Esophagus squamous epithelium (tissue), 5 donors: ENCODE measurements around the gene TF. TPM values are rescaled to one million over a fixed set of nuclear protein-coding genes. Genes with fewer than 3 reads are reported as not detected.
"Not testable (repeated sequence)": the region's sequence is repeated elsewhere in the genome, so short reads cannot be mapped to it uniquely, and the experiment has no call there.

ENCODE experiments used
- DNase-seq: peaks from one replicate; lab custom pipeline; 2025; lab: John Stamatoyannopoulos, UW
- H3K27ac ChIP-seq, 4 donors: fragments of 200-600 bp; sonication (generic); one replicate each; pipeline ENCODE4 v1.5.1; 2016 to 2019; ENCODE audit warnings: mild to moderate bottlenecking in 1 of 4
- H3K27me3 ChIP-seq, 4 donors: fragments of 200-600 bp; sonication (generic); 1 replicate in 3 of 4; 2 replicates in 1 of 4; pipeline versions ENCODE4 v1.5.1 to v1.6.0; 2017 to 2021; ENCODE audit warnings: antibody characterized with exemption in 1 of 4
- H3K36me3 ChIP-seq, 3 donors: fragments of 200-600 bp; sonication (generic); one replicate each; pipeline ENCODE4 v1.5.1; 2016 to 2019
- H3K4me1 ChIP-seq, 3 donors: fragments of 200-600 bp; sonication (generic); one replicate each; pipeline ENCODE4 v1.5.1; 2017 to 2019
- H3K4me3 ChIP-seq, 4 donors: fragments of 200-600 bp; sonication (generic); 1 replicate in 3 of 4; 2 replicates in 1 of 4; pipeline ENCODE4 v1.5.1; 2016 to 2019; ENCODE audit warnings: mild to moderate bottlenecking in 2 of 4, moderate library complexity in 1 of 4
- H3K9me3 ChIP-seq, 3 donors: fragments of 200-600 bp; sonication (generic); one replicate each; pipeline ENCODE4 v1.5.1; 2016 to 2019
- CTCF ChIP-seq, 6 experiments: fragments of 450-650 bp in 4 of 6; fragments of 200-600 bp in 2 of 6; sonication (generic) in 2 of 6; IDR thresholded peaks; one replicate each; pipeline ENCODE4 v1.5.1; 2016 to 2019; ENCODE audit warnings: antibody characterized with exemption in 6 of 6, mild to moderate bottlenecking in 4 of 6, moderate library complexity in 4 of 6
- POLR2A ChIP-seq, 4 donors: fragments of 450-650 bp; IDR thresholded peaks; one replicate each; pipeline ENCODE4 v1.6.1; 2017; ENCODE audit warnings: antibody characterized with exemption in 4 of 4, mild to moderate bottlenecking in 4 of 4, moderate library complexity in 3 of 4
- WGBS, 2 donors: methylation state at CpG; one replicate each; pipeline ENCODE4 v1.1.5; 2018; 5-methylcytosine and 5-hydroxymethylcytosine counted together
- intact Hi-C: fragments of 100-400 bp; cut with DNase I; formaldehyde crosslinking; loops from one replicate; pipeline ENCODE4 v1.15.0; 2022
- total RNA-seq, 4 donors: library from RNA; depleted of rRNA; stranded (reverse); fragments of >200 nt; gene quantifications; one replicate each; pipeline ENCODE4 v1.1.0, GENCODE V29; 2016
- donor health status: DM: yes; HTN: yes; CAD: no.

The TF gene
- total RNA-seq, 4 donors from 2014 or later = 0.53 to 17.9 (median 9.4) TPM

- H3K4me1 ChIP-seq = peaks cover 0 to 6% (median 0%) of the 10 kb centered on the region in 3 donors
- 77 to 83% methylated on average over 4 to 5 of the region's 5 CpGs for WGBS, 2 donors
- H3K36me3 ChIP-seq = no peaks in the 10 kb centered on the region
- H3K9me3 ChIP-seq = no peaks in the 10 kb centered on the region
- no peak for DNase-seq
- no peak overlapping the region for H3K27ac ChIP-seq
- no peak for TF ChIP-seq POLR2A (IDR thresholded peaks at IDR 0.05)
- no peak for TF ChIP-seq CTCF (IDR thresholded peaks at IDR 0.05)
- H3K4me3 ChIP-seq = no peak overlapping the region
- intact Hi-C loops = no loop called here
- no peaks in the 10 kb centered on the region for H3K27me3 ChIP-seq
Observed at GRCh38 chr3:133712017-133712416, 34.2 kb upstream of the TF start.

GRCh38 chr3:133713347-133713746 is 32.8 kb upstream of the TF start:
- intact Hi-C loops = no loop called here
- TF ChIP-seq CTCF (IDR thresholded peaks at IDR 0.05) = no peak
- TF ChIP-seq POLR2A (IDR thresholded peaks at IDR 0.05) = no peak
- peaks cover 0 to 6% (median 0%) of the 10 kb centered on the region in 3 donors for H3K4me1 ChIP-seq
- no peak overlapping the region for H3K27ac ChIP-seq
- H3K27me3 ChIP-seq = no peaks in the 10 kb centered on the region
- H3K9me3 ChIP-seq = no peaks in the 10 kb centered on the region
- H3K4me3 ChIP-seq = no peak overlapping the region
- no peak for DNase-seq
- WGBS, 2 donors = 67 to 79% methylated on average over 5 of the region's 5 CpGs
- no peaks in the 10 kb centered on the region for H3K36me3 ChIP-seq

GRCh38 chr3:133717424-133717823 is 28.8 kb upstream of the TF start:
- WGBS, 2 donors = 54 to 61% methylated on average over 3 of the region's 3 CpGs
- H3K27ac ChIP-seq = no peak overlapping the region
- H3K9me3 ChIP-seq = peaks cover 0 to 10% (median 0%) of the 10 kb centered on the region in 3 donors
- no peak for DNase-seq
- H3K36me3 ChIP-seq = no peaks in the 10 kb centered on the region
- H3K4me3 ChIP-seq = no peak overlapping the region
- TF ChIP-seq POLR2A (IDR thresholded peaks at IDR 0.05) (no peak), CTCF (IDR thresholded peaks at IDR 0.05) (no peak)
- H3K4me1 ChIP-seq = peaks cover 0 to 6% (median 0%) of the 10 kb centered on the region in 3 donors
- intact Hi-C loops = no loop called here
- no peaks in the 10 kb centered on the region for H3K27me3 ChIP-seq

GRCh38 chr3:133722935-133723334 is 23.3 kb upstream of the TF start:
- H3K9me3 ChIP-seq = peaks cover 0 to 20% (median 0%) of the 10 kb centered on the region in 3 donors
- H3K27ac ChIP-seq = no peak overlapping the region
- no peaks in the 10 kb centered on the region for H3K36me3 ChIP-seq
- no peaks in the 10 kb centered on the region for H3K27me3 ChIP-seq
- no peaks in the 10 kb centered on the region for H3K4me1 ChIP-seq
- TF ChIP-seq CTCF (IDR thresholded peaks at IDR 0.05) (no peak), POLR2A (IDR thresholded peaks at IDR 0.05) (no peak)
- H3K4me3 ChIP-seq = no peak overlapping the region
- intact Hi-C loops = no loop called here
- DNase-seq = no peak

- DNase-seq = no peak
- Histone ChIP-seq H3K4me3 (no peak overlapping the region), H3K9me3 (no peaks in the 10 kb centered on the region), H3K27ac (no peak overlapping the region), H3K27me3 (no peaks in the 10 kb centered on the region), H3K36me3 (no peaks in the 10 kb centered on the region), H3K4me1 (peaks cover 0 to 14% (median 0%) of the 10 kb centered on the region in 3 donors)
- intact Hi-C loops = no loop called here
- no peak for TF ChIP-seq CTCF (IDR thresholded peaks at IDR 0.05)
Observed at GRCh38 chr3:133730993-133731392, 15.2 kb upstream of the TF start.

GRCh38 chr3:133732231-133732630 is 14.0 kb upstream of the TF start:
- H3K27ac ChIP-seq, DNase-seq: not testable (repeated sequence)
- WGBS, 2 donors = 83% methylated on average over 6 of the region's 6 CpGs

More at GRCh38 chr3:133732231-133732630, 14.0 kb upstream of the TF start:
- H3K27me3 ChIP-seq, H3K36me3 ChIP-seq, H3K9me3 ChIP-seq, H3K4me3 ChIP-seq, intact Hi-C loops: not testable (repeated sequence)
- peaks cover 0 to 14% (median 0%) of the 10 kb centered on the region in 3 donors for H3K4me1 ChIP-seq
